AG04450 (cell line): ENCODE results near the gene PPP2R5E. TPM values are rescaled to one million over a fixed set of nuclear protein-coding genes. Genes with fewer than 3 reads are reported as not detected.

Experiments
- CTCF ChIA-PET: fragments of 300-600, 350-600 bp; formaldehyde crosslinking; extraction: SDS; loops from one replicate; lab custom pipeline; 2022; ENCODE audit warnings: antibody characterized with exemption, inconsistent platforms; lab: Charles Lee
- POLR2A ChIA-PET: fragments of 350-600 bp; formaldehyde crosslinking; extraction: SDS; loops from one replicate; lab custom pipeline; 2021; ENCODE audit warnings: antibody characterized with exemption, inconsistent platforms; lab: Yijun Ruan, JAX
- DNase-seq: peaks from one replicate; pipeline ENCODE4 v3.0.0-alpha.2; 2011; ENCODE audit warnings: low read depth, low spot score
- H3K27ac ChIP-seq: one replicate; pipeline ENCODE4 v1.5.1; 2012; ENCODE audit warnings: low read depth, low read length, control low read depth
- H3K27me3 ChIP-seq: one replicate; pipeline ENCODE4 v1.6.0; 2012; ENCODE audit warnings: low read length; ENCODE audit not compliant: control insufficient read depth, insufficient read depth
- H3K4me3 ChIP-seq: 2 replicates; pipeline ENCODE4 v1.5.1; 2011; ENCODE audit warnings: mild to moderate bottlenecking, low read depth, low read length, control low read depth
- H3K9me3 ChIP-seq: 2 replicates; pipeline ENCODE4 v1.5.1; 2012; ENCODE audit warnings: low read length; ENCODE audit not compliant: control insufficient read depth, insufficient read depth
- CTCF ChIP-seq: IDR thresholded peaks from 2 replicates; pipeline ENCODE4 v1.5.1; 2011; ENCODE audit warnings: low read depth, low read length, control low read depth, inconsistent platforms
- polyA plus RNA-seq: library from polyadenylated mRNA; depleted of rRNA; stranded (reverse); fragments of >200 nt; gene quantifications from 2 replicates; pipeline ENCODE4 v1.2.3, GENCODE V29; 2011

Gene PPP2R5E
- polyA plus RNA-seq, 1 experiment = 20.3 TPM

GRCh38 chr14:63435838-63436237 is 107.3 kb downstream of the PPP2R5E start:
- H3K4me3 ChIP-seq = no peak overlapping the region
- no peaks in the 10 kb centered on the region for H3K9me3 ChIP-seq
- H3K27me3 ChIP-seq = no peaks in the 10 kb centered on the region
- H3K27ac ChIP-seq = no peak overlapping the region
- POLR2A ChIA-PET = no interaction called here
- CTCF ChIA-PET = no interaction called here
- TF ChIP-seq CTCF = no peak
- peak; percentile 76 for DNase-seq

- no peak for DNase-seq
- ChIA-PET CTCF (no interaction called here), POLR2A (no interaction called here)
- Histone ChIP-seq H3K9me3 (no peaks in the 10 kb centered on the region), H3K4me3 (no peak overlapping the region), H3K27ac (peak overlapping the region; percentile 62), H3K27me3 (no peaks in the 10 kb centered on the region)
- no peak for TF ChIP-seq CTCF
Observed at GRCh38 chr14:63435204-63435603, 108.0 kb downstream of the PPP2R5E start.

- H3K27ac ChIP-seq = no peak overlapping the region
- CTCF ChIA-PET = interaction anchor here (0.6 to 1.0 kb wide), 2 partner anchors 18 to 44 kb away, joined by 4 read pairs; no protein-coding TSS in a partner anchor
- H3K9me3 ChIP-seq = no peaks in the 10 kb centered on the region
- H3K4me3 ChIP-seq = no peak overlapping the region
- no peak for DNase-seq
- no peak for TF ChIP-seq CTCF
- POLR2A ChIA-PET = no interaction called here
- H3K27me3 ChIP-seq = no peaks in the 10 kb centered on the region
Observed at GRCh38 chr14:63432888-63433552, 110.2 kb downstream of the PPP2R5E start.

GRCh38 chr14:63432228-63432627 is 110.9 kb downstream of the PPP2R5E start:
- H3K4me3 ChIP-seq = no peak overlapping the region
- H3K27ac ChIP-seq = no peak overlapping the region
- H3K27me3 ChIP-seq = no peaks in the 10 kb centered on the region
- no peaks in the 10 kb centered on the region for H3K9me3 ChIP-seq
- TF ChIP-seq CTCF = no peak
- DNase-seq = no peak
- CTCF ChIA-PET = interaction anchor here (0.6 to 1.0 kb wide), 2 partner anchors 19 to 43 kb away, joined by 4 read pairs; no protein-coding TSS in a partner anchor
- POLR2A ChIA-PET = no interaction called here

- ChIA-PET POLR2A (no interaction called here), CTCF (no interaction called here)
- no peak for DNase-seq
- H3K9me3 ChIP-seq = no peaks in the 10 kb centered on the region
- TF ChIP-seq CTCF = no peak
- no peaks in the 10 kb centered on the region for H3K27me3 ChIP-seq
- no peak overlapping the region for H3K4me3 ChIP-seq
- no peak overlapping the region for H3K27ac ChIP-seq
Observed at GRCh38 chr14:63431466-63431865, 111.7 kb downstream of the PPP2R5E start.
